GM23248 (cell line): ENCODE data around the gene TTLL5. TPM values are rescaled to one million over a fixed set of nuclear protein-coding genes. Genes with fewer than 3 reads are reported as not detected.

ENCODE experiments used
- DNase-seq: peaks from one replicate; pipeline ENCODE4 v3.0.0-alpha.2; 2015
- H2AFZ ChIP-seq: fragments of 200-600 bp; sonication (generic); 2 replicates; pipeline ENCODE4 v1.6.1; 2016; ENCODE audit warnings: antibody characterized with exemption
- H3F3A ChIP-seq: fragments of 200-600 bp; sonication (generic); 2 replicates; pipeline ENCODE4 v1.6.1; 2016; ENCODE audit warnings: mild to moderate bottlenecking, antibody characterized with exemption, mixed run types; ENCODE audit not compliant: insufficient read depth
- H3K27ac ChIP-seq: fragments of 200-600 bp; sonication (generic); 2 replicates; pipeline ENCODE4 v1.5.1; 2016; ENCODE audit warnings: mild to moderate bottlenecking
- H3K27me3 ChIP-seq: fragments of 200-600 bp; sonication (generic); replicated peaks from 2 replicates; pipeline ENCODE4 v1.6.1; 2016; ENCODE audit warnings: mild to moderate bottlenecking; ENCODE audit not compliant: insufficient read depth
- H3K36me3 ChIP-seq: fragments of 200-600 bp; sonication (generic); 2 replicates; pipeline ENCODE4 v1.6.1; 2016; ENCODE audit warnings: low read depth, mild to moderate bottlenecking
- H3K4me1 ChIP-seq: fragments of 200-600 bp; sonication (generic); 2 replicates; pipeline ENCODE4 v1.6.1; 2016; ENCODE audit warnings: mild to moderate bottlenecking; ENCODE audit not compliant: insufficient read depth
- H3K4me2 ChIP-seq: fragments of 200-600 bp; sonication (generic); one replicate; pipeline ENCODE4 v1.6.1; 2016; ENCODE audit warnings: mild to moderate bottlenecking; ENCODE audit not compliant: unreplicated experiment
- H3K4me3 ChIP-seq: fragments of 200-600 bp; sonication (generic); 2 replicates; pipeline ENCODE4 v1.5.1; 2016; ENCODE audit warnings: mild to moderate bottlenecking
- H3K79me2 ChIP-seq: fragments of 200-600 bp; sonication (generic); 2 replicates; pipeline ENCODE4 v1.6.1; 2016; ENCODE audit warnings: mild to moderate bottlenecking; ENCODE audit not compliant: insufficient read depth
- H3K9ac ChIP-seq: fragments of 200-600 bp; sonication (generic); 2 replicates; pipeline ENCODE4 v1.6.1; 2016; ENCODE audit warnings: mild to moderate bottlenecking
- H3K9me2 ChIP-seq: fragments of 200-600 bp; sonication (generic); 2 replicates; pipeline ENCODE4 v1.6.1; 2016; ENCODE audit warnings: mixed run types, mild to moderate bottlenecking, moderate library complexity; ENCODE audit not compliant: insufficient read depth
- H3K9me3 ChIP-seq: fragments of 200-600 bp; sonication (generic); one replicate; pipeline ENCODE4 v1.6.1; 2017; ENCODE audit warnings: low read depth
- H4K20me1 ChIP-seq: fragments of 200-600 bp; sonication (generic); 2 replicates; pipeline ENCODE4 v1.6.0; 2016; ENCODE audit not compliant: insufficient read depth
- EZH2 ChIP-seq: fragments of 200-600 bp; sonication (generic); IDR thresholded peaks from 2 replicates; pipeline ENCODE4 v1.6.1; 2018; ENCODE audit warnings: antibody characterized with exemption, mild to moderate bottlenecking; ENCODE audit not compliant: insufficient read depth, poor library complexity, severe bottlenecking
- EZH2phosphoT487 ChIP-seq: fragments of 200-600 bp; sonication (generic); IDR thresholded peaks from 2 replicates; pipeline ENCODE4 v1.6.1; 2018; ENCODE audit warnings: antibody characterized with exemption, moderate library complexity, mild to moderate bottlenecking, low read depth; ENCODE audit not compliant: insufficient read depth
- WGBS, 2 experiments: methylation state at CpG; one replicate each; pipeline ENCODE4 v1.1.6; 2015 to 2017; ENCODE audit warnings: low lambda C conversion rate in 2 of 2, low coverage in 1 of 2; ENCODE audit errors: missing lambda C conversion rate in 2 of 2; 5-methylcytosine and 5-hydroxymethylcytosine counted together
- in situ Hi-C: fragments of 300-500 bp; cut with MboI; formaldehyde crosslinking; loops from 2 replicates; pipeline ENCODE4 v1.15.0; 2020
- polyA plus RNA-seq: library from polyadenylated mRNA; unstranded; fragments of >200 nt; fragmentation: Nextera tagmentation; extraction: Ambion mirVana; gene quantifications from 2 replicates; pipeline ENCODE4 v1.2.1, GENCODE V29; 2016
- total RNA-seq: library from RNA; depleted of rRNA; stranded (reverse); fragments of >200 nt; shearing (Covaris generic); gene quantifications from 2 replicates; pipeline ENCODE4 v1.2.3, GENCODE V29; 2014

TTLL5 gene
- total and polyA plus RNA-seq, 2 experiments from 2014 or later = 14.6 to 17.8 TPM

DNA sequence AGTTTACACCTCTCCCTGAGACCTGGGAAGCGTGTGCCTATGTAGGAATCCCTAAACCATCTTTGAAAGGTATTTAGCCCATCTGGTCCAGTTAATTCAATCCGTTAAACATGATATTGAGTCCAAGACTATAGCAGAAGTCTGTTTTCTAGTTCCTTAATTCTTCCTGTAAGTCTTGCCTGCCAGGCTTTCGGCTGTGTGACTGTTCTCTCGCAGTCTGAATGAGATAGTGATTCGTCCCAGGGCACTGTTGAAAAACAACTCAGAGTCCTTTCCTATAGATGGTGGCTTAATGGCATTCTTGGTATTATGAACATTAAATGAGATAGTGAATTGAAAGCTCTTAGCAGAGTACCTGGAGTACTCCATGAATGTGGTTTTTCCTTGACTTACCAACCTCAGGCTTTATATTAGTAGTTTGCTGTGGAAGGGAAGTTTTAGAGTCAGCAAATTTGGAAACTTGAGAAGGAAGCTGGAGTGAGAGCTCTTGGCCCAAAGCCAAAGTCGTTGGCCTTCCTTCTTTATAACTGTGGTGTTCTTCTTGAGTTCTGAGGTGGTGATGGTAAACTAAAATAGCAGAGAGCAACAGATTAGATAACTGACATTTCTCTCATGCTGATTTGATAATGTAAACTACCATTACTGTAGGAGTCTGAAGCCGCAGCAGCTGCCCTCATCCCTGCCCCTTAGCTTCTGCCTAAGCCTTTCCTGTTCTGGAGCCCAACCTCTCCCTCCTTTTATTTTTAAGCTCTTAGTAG, 244.3 kb downstream of the TTLL5 start:
- peak; percentile 21 for DNase-seq
- no peak overlapping the region for H3K4me3 ChIP-seq
- H3K9me3 ChIP-seq = no peaks in the 10 kb centered on the region
- in situ Hi-C loops = no loop called here
- TF ChIP-seq EZH2phosphoT487 = no peak
- TF ChIP-seq EZH2 = no peak
- no peak overlapping the region for H3K9ac ChIP-seq
- no peaks in the 10 kb centered on the region for H3K36me3 ChIP-seq
- H3K9me2 ChIP-seq = no peaks in the 10 kb centered on the region
- H2AFZ ChIP-seq = no peak overlapping the region
- H3F3A ChIP-seq = peaks cover 9% of the 10 kb centered on the region; the same call in 1 of the 2 replicates
- no peak overlapping the region for H3K27ac ChIP-seq
- H3K4me2 ChIP-seq = no peak overlapping the region
- peaks cover 4% of the 10 kb centered on the region; the same call in 1 of the 2 replicates for H3K4me1 ChIP-seq
- WGBS, 2 experiments = 58 to 61% methylated on average over 7 of the region's 7 CpGs
- no peaks in the 10 kb centered on the region for H3K27me3 ChIP-seq
- H3K79me2 ChIP-seq = no peaks in the 10 kb centered on the region
- H4K20me1 ChIP-seq = no peaks in the 10 kb centered on the region

DNA sequence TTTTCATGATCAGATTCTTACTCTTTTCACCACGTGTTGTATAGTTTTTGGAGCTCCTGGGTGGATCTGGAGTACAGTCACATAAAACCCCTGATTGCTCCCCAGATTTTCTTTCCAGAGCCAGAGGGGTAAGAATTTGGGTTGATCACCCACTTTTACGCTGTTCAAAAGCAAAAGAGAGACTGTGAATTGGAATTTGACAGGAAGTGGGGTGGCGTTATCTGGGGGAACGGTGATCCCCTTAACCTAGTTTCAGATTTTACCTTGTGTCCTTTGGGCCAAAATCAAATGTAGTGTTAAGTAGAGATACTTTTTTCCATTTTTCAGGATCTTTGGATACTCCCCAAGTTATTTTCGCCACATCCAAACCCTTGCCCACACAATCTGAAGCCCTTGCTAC, 245.2 kb downstream of the TTLL5 start:
- Histone ChIP-seq H3K36me3 (no peaks in the 10 kb centered on the region), H3K9me3 (no peaks in the 10 kb centered on the region), H3K4me3 (no peak overlapping the region), H3K9me2 (no peaks in the 10 kb centered on the region), H3K27me3 (no peaks in the 10 kb centered on the region), H3K9ac (no peak overlapping the region), H3K27ac (no peak overlapping the region), H3K79me2 (no peaks in the 10 kb centered on the region), H3K4me2 (no peak overlapping the region), H2AFZ (no peak overlapping the region), H4K20me1 (no peaks in the 10 kb centered on the region), H3K4me1 (peaks cover 4% of the 10 kb centered on the region; the same call in 1 of the 2 replicates), H3F3A (peaks cover 9% of the 10 kb centered on the region; the same call in 1 of the 2 replicates)
- in situ Hi-C loops = no loop called here
- no peak for DNase-seq
- TF ChIP-seq EZH2phosphoT487 = no peak
- no peak for TF ChIP-seq EZH2
- 66 to 74% methylated on average over 5 of the region's 5 CpGs for WGBS, 2 experiments

DNA sequence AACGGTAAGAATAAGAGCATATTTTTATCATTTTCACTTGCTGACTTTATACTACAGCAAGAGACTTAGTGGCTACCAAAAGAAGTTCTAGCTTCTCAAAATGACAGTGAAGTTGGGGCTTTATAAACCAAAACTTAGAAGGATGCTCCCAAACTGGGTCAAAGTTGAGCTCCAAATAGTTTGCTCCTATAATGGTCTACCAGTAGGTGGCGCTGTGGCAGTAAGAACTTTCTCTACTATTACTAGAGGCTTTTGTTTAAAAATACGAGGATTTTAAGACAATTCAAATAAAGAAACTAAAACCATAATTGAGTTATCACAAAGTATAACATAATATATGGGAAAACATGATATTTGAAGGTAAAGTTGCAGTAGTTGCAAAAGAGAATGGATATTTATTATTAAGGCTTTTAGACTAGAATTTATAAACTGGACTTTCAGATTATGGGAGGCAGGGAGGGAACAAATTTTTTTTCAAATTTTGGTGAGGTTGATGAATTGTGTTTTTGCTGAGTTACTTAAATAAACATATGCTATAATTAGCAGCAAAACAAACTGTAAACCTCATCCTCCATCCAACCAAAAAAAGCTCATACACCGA, 245.7 kb downstream of the TTLL5 start:
- TF ChIP-seq EZH2 (no peak), EZH2phosphoT487 (no peak)
- in situ Hi-C loops = no loop called here
- Histone ChIP-seq H2AFZ (no peak overlapping the region), H3K79me2 (no peaks in the 10 kb centered on the region), H3K9ac (no peak overlapping the region), H3K36me3 (no peaks in the 10 kb centered on the region), H3K4me2 (no peak overlapping the region), H3K9me2 (no peaks in the 10 kb centered on the region), H4K20me1 (no peaks in the 10 kb centered on the region), H3K4me3 (no peak overlapping the region), H3F3A (peaks cover 9% of the 10 kb centered on the region; the same call in 1 of the 2 replicates), H3K27me3 (no peaks in the 10 kb centered on the region), H3K4me1 (peaks cover 4% of the 10 kb centered on the region; the same call in 1 of the 2 replicates), H3K27ac (no peak overlapping the region), H3K9me3 (no peaks in the 10 kb centered on the region)
- 46 to 47% methylated on average over 4 of the region's 4 CpGs for WGBS, 2 experiments
- peak; percentile 80 for DNase-seq

DNA sequence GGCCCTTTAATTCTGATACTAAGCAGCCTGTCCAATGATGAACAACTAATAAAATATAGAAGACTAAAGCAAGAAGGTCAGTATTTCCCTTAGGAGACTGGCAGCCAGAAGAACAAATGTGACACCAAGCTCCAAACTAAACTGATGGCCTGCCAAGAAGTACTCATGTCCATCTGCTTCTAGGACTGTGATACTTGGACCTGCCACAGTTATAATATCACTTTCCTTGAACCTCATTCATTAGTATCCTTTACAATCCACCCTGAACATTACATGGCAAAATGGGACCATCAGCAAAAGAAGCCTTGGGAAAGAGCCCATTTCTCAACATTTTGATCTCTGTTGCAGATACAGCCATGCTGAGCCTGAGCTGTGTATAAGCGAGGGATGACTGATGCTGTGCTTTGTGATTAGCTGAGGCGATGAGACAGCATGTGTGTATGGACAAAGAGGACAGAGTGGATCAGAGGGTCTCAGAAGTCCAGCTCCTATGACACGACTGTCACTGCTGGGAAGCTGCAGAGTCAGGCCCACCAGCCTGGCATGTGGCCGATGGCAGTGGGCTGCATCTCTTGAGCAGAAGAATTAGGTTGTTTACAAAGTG, 246.8 kb downstream of the TTLL5 start:
- Histone ChIP-seq H3F3A (peaks cover 9% of the 10 kb centered on the region; the same call in 1 of the 2 replicates), H3K4me2 (no peak overlapping the region), H3K9ac (no peak overlapping the region), H2AFZ (no peak overlapping the region), H3K27me3 (no peaks in the 10 kb centered on the region), H3K79me2 (no peaks in the 10 kb centered on the region), H3K9me2 (no peaks in the 10 kb centered on the region), H4K20me1 (no peaks in the 10 kb centered on the region), H3K27ac (no peak overlapping the region), H3K4me1 (peaks cover 4% of the 10 kb centered on the region; the same call in 1 of the 2 replicates), H3K4me3 (no peak overlapping the region), H3K9me3 (no peaks in the 10 kb centered on the region), H3K36me3 (no peaks in the 10 kb centered on the region)
- WGBS, 2 experiments = 89 to 93% methylated on average over 4 of the region's 4 CpGs
- no peak for TF ChIP-seq EZH2phosphoT487
- no peak for TF ChIP-seq EZH2
- DNase-seq = no peak
- in situ Hi-C loops = no loop called here
